PC-9 (cell line): ENCODE data around the gene GABPB1. TPM values are rescaled to one million over a fixed set of nuclear protein-coding genes. Genes with fewer than 3 reads are reported as not detected.
A peak's percentile ranks its signal among the peaks of the same experiment; 100 is the strongest.

ENCODE experiments used
- BruUV-seq: library from RNA; stranded (reverse); fragments of 400-500 nt; replicated peaks from 2 replicates; lab custom pipeline; 2021; lab: Mats Ljungman, UMichigan
- CTCF ChIA-PET: fragments of 300-600 bp; sonication (Branson Sonifier 250); formaldehyde crosslinking; loops from one replicate; lab custom pipeline; 2022; ENCODE audit warnings: antibody characterized with exemption; lab: Charles Lee
- POLR2A ChIA-PET: fragments of 300-600 bp; sonication (Branson Sonifier 250); formaldehyde crosslinking; loops from one replicate; lab custom pipeline; 2022; ENCODE audit warnings: antibody characterized with exemption; ENCODE audit not compliant: unreplicated experiment; lab: Charles Lee
- DNase-seq, 2 experiments: peaks; one replicate each; pipeline versions ENCODE4 v3.0.0 to v3.0.0-alpha.2; 2015 to 2022; ENCODE audit warnings: mixed read lengths in 1 of 2
- H2AFZ ChIP-seq: fragments of 200-600 bp; sonication (generic); 2 replicates; pipeline ENCODE4 v1.8.1; 2017; ENCODE audit warnings: antibody characterized with exemption
- H3F3A ChIP-seq: fragments of 200-600 bp; sonication (generic); 2 replicates; pipeline ENCODE4 v1.8.1; 2017; ENCODE audit warnings: antibody characterized with exemption, mild to moderate bottlenecking, low read depth; ENCODE audit not compliant: insufficient read depth
- H3K27ac ChIP-seq: fragments of 200-600 bp; sonication (generic); 2 replicates; pipeline ENCODE4 v1.6.1; 2016; ENCODE audit warnings: mixed run types
- H3K27me3 ChIP-seq: fragments of 200-600 bp; sonication (generic); 2 replicates; pipeline ENCODE4 v1.6.1; 2016; ENCODE audit warnings: low read depth, mixed run types; ENCODE audit not compliant: insufficient read depth
- H3K36me3 ChIP-seq: fragments of 200-600 bp; sonication (generic); 2 replicates; pipeline ENCODE4 v1.6.1; 2016; ENCODE audit warnings: low read depth, mixed run types
- H3K4me1 ChIP-seq: fragments of 200-600 bp; sonication (generic); replicated peaks from 2 replicates; pipeline ENCODE4 v1.6.1; 2016; ENCODE audit warnings: mixed run types; ENCODE audit not compliant: insufficient read depth
- H3K4me2 ChIP-seq: fragments of 200-600 bp; sonication (generic); 2 replicates; pipeline ENCODE4 v1.6.1; 2017; ENCODE audit warnings: mixed run types
- H3K4me3 ChIP-seq: fragments of 200-600 bp; sonication (generic); 2 replicates; pipeline ENCODE4 v1.6.1; 2016; ENCODE audit warnings: mixed run types
- H3K79me2 ChIP-seq: fragments of 200-600 bp; sonication (generic); 2 replicates; pipeline ENCODE4 v1.6.1; 2017; ENCODE audit warnings: low read depth, mixed run types
- H3K9me2 ChIP-seq: fragments of 200-600 bp; sonication (generic); 2 replicates; pipeline ENCODE4 v1.8.1; 2017; ENCODE audit warnings: mild to moderate bottlenecking; ENCODE audit not compliant: insufficient read depth
- H3K9me3 ChIP-seq: fragments of 200-600 bp; sonication (generic); 2 replicates; pipeline ENCODE4 v1.8.1; 2016; ENCODE audit warnings: low read depth; ENCODE audit not compliant: insufficient read depth
- H4K20me1 ChIP-seq: fragments of 200-600 bp; sonication (generic); 2 replicates; pipeline ENCODE4 v1.8.1; 2017; ENCODE audit not compliant: insufficient read depth
- CTCF ChIP-seq: fragments of 200-600 bp; sonication (generic); conservative IDR thresholded peaks from 2 replicates; pipeline ENCODE4 v1.6.1; 2017; ENCODE audit warnings: mixed run types, antibody characterized with exemption, mild to moderate bottlenecking, moderate library complexity
- EZH2 ChIP-seq: fragments of 200-600 bp; sonication (generic); IDR thresholded peaks from 2 replicates; pipeline ENCODE4 v1.8.0; 2017; ENCODE audit warnings: antibody characterized with exemption, low read depth
- intact Hi-C: fragments of 100-400 bp; cut with micrococcal nuclease; formaldehyde crosslinking; loops from one replicate; pipeline ENCODE4 v1.10.0; 2022; ENCODE audit not compliant: unreplicated experiment
- total RNA-seq: library from RNA; stranded (reverse); gene quantifications from 2 replicates; pipeline ENCODE4 v1.2.3, GENCODE V29; 2021

Gene GABPB1
- total RNA-seq, 1 experiment from 2014 or later, result 21.7 TPM

DNA sequence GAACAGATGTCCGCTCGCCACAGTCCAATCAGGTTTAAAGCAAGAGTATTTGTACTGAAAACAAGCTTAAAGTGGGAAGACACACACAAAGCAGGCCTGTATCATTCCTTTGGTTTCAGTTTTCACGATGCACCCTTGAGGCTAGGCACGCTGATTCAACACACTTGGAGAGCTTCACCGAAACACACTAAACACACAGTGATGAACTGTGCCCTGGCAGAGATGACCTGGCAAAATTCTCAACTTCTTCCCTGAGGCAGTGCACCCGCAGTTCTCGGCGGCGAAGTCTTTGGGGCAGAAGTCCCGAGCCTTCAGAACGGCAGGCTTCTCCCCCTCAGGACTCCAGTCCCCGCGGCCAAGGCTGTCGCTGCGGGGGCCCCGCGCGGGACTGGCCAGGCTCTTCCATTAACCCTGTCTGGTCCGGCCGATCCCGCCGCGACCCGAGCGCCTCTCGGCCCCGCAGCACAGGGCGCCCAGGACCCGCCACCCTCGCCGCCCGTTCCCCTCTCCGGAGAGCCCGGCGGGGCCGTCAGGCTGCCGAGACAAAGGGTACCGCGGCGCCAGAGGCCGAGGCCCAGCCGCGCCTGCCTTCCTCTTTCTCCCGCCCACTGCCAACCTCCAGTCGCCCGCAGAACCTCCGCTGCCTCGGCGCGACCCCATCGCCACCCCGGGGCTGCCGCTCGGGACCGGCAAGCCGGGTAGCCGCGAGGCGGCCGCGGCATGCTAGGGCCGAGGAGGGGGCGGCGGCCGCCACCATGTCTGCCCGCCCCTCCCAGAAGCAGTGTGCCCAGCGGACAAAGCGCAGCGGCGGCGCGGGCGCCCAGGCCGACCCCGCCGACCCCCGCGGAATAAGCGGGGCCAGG, 792 bp downstream of the GABPB1 start:
- Histone ChIP-seq H3K4me2 (peak overlapping the region; percentile 100), H3K79me2 (peaks cover 81% of the 10 kb centered on the region), H3K27ac (peak overlapping the region; percentile 96), H3K9me3 (no peaks in the 10 kb centered on the region), H3K4me1 (peaks cover 30% of the 10 kb centered on the region), H3K27me3 (no peaks in the 10 kb centered on the region), H2AFZ (peak overlapping the region; percentile 76; the same call in 1 of the 2 replicates), H4K20me1 (no peaks in the 10 kb centered on the region), H3K36me3 (peaks cover 16% of the 10 kb centered on the region), H3F3A (peaks cover 7% of the 10 kb centered on the region; the same call in 1 of the 2 replicates), H3K4me3 (peak overlapping the region; percentile 76), H3K9me2 (no peaks in the 10 kb centered on the region)
- DNase-seq, result peak; percentile 42 to 79
- ChIA-PET POLR2A (interaction anchor here (0.7 to 2.0 kb wide), 3 partner anchors 37 to 70 kb away, joined by 6 to 34 read pairs (median 15); partner anchors contain the start of gene USP8), CTCF (interaction anchor here (1.1 kb wide), 1 partner anchor 209 kb away, joined by 3 read pairs; no protein-coding TSS in a partner anchor)
- BruUV-seq, result no TSS peak
- TF ChIP-seq CTCF (no peak), EZH2 (no peak)
- intact Hi-C loops, result loop anchor here (1.0 to 5.0 kb wide), 3 partner anchors 37 to 553 kb away; partner anchors contain the start of genes AP4E1 and USP8

- peaks cover 16% of the 10 kb centered on the region for H3K36me3 ChIP-seq
- H3K4me1 ChIP-seq, result peaks cover 30% of the 10 kb centered on the region
- no peak overlapping the region for H2AFZ ChIP-seq
- BruUV-seq, result TSS peak; percentile 32
- no peaks in the 10 kb centered on the region for H3K9me3 ChIP-seq
- H4K20me1 ChIP-seq, result no peaks in the 10 kb centered on the region
- peak overlapping the region; percentile 96 for H3K27ac ChIP-seq
- ChIA-PET POLR2A (interaction anchor here (0.7 to 2.0 kb wide), 2 partner anchors 37 to 71 kb away, joined by 6 to 15 read pairs; partner anchors contain the start of gene USP8), CTCF (interaction anchor here (1.1 kb wide), 1 partner anchor 208 kb away, joined by 3 read pairs; no protein-coding TSS in a partner anchor)
- H3F3A ChIP-seq, result peaks cover 7% of the 10 kb centered on the region; the same call in 1 of the 2 replicates
- intact Hi-C loops, result loop anchor here (5.0 kb wide), 1 partner anchor 554 kb away; the partner anchor contains the start of gene AP4E1
- peak overlapping the region; percentile 100 for H3K4me2 ChIP-seq
- peak overlapping the region; percentile 76 for H3K4me3 ChIP-seq
- no peaks in the 10 kb centered on the region for H3K27me3 ChIP-seq
- no peaks in the 10 kb centered on the region for H3K9me2 ChIP-seq
- no peak for TF ChIP-seq EZH2
- no peak for TF ChIP-seq CTCF
- peak in 1 of 2 experiments; percentile 72 for DNase-seq
- peaks cover 88% of the 10 kb centered on the region for H3K79me2 ChIP-seq
Observed at GRCh38 chr15:50353251-50353974, 1.6 kb downstream of the GABPB1 start.

DNA sequence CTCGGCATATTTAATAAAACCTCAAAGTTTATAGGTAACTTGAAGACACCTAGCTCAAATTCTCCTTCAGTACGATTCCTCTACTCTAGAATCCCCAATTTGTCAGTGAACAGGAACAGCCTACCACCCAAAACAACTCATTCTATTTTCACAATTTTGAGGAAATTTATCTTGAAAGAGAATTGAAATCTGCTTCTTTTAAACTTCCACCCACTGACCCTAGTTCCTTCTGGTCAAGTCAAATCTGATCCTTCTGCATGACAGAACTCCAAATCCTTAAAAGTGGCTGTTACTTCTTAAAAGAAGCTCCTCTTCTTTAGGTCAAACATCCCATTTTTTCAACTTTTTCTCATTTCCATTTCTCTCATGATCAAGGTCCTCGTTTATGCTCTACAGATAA, 4.4 kb downstream of the GABPB1 start:
- Histone ChIP-seq H3K79me2 (peaks cover 84% of the 10 kb centered on the region), H3K4me2 (0 out of 2 replicates have a peak overlapping the region, but pooled peaks have one; percentile 10), H2AFZ (no peak overlapping the region), H3K27me3 (no peaks in the 10 kb centered on the region), H3K9me3 (no peaks in the 10 kb centered on the region), H3K4me1 (peaks cover 13% of the 10 kb centered on the region), H3K9me2 (no peaks in the 10 kb centered on the region), H3K4me3 (no peak overlapping the region), H3F3A (peaks cover 7% of the 10 kb centered on the region; the same call in 1 of the 2 replicates), H4K20me1 (no peaks in the 10 kb centered on the region), H3K27ac (no peak overlapping the region), H3K36me3 (no peaks in the 10 kb centered on the region)
- CTCF ChIA-PET, result interaction anchor here (0.6 kb wide), 1 partner anchor 21 kb away, joined by 3 read pairs; no protein-coding TSS in a partner anchor
- intact Hi-C loops, result loop anchor here (5.0 kb wide), 1 partner anchor 557 kb away; the partner anchor contains the start of gene AP4E1
- no TSS peak for BruUV-seq
- TF ChIP-seq CTCF (no peak), EZH2 (no peak)
- no peak for DNase-seq
- POLR2A ChIA-PET, result no interaction called here
